Activated CD8-positive, alpha-beta memory T cell treated with anti-CD3 and anti-CD28 coated beads, Interleukin-2, amount 50 U/mL, for 1 hour (primary cell): ENCODE measurements around the gene IFITM10.
"Not testable (repeated sequence)": the region's sequence is repeated elsewhere in the genome, so short reads cannot be mapped to it uniquely, and the experiment has no call there.

ENCODE experiments used
- DNase-seq: peaks from one replicate; pipeline ENCODE4 v3.0.0-alpha.2; 2020; ENCODE audit errors: extremely low read depth

IFITM10 gene

GRCh38 chr11:1778141-1778911 lies 27.9 kb upstream of the IFITM10 start:
- no peak for DNase-seq

GRCh38 chr11:1777737-1778136 lies 27.3 kb upstream of the IFITM10 start:
- DNase-seq, result no peak

GRCh38 chr11:1776944-1777715 lies 26.7 kb upstream of the IFITM10 start:
- no peak for DNase-seq

GRCh38 chr11:1776331-1776851 lies 26.0 kb upstream of the IFITM10 start:
- no peak for DNase-seq

GRCh38 chr11:1774886-1775285 lies 24.5 kb upstream of the IFITM10 start:
- no peak for DNase-seq

- DNase-seq, result no peak
These were observed 23.7 kb upstream of the IFITM10 start for GRCh38 chr11:1773994-1774550.

GRCh38 chr11:1773131-1773993 lies 23.0 kb upstream of the IFITM10 start:
- no peak for DNase-seq

- no peak for DNase-seq
These were observed 22.1 kb upstream of the IFITM10 start for GRCh38 chr11:1772270-1773130.

GRCh38 chr11:1771700-1772099 lies 21.3 kb upstream of the IFITM10 start:
- DNase-seq, result no peak

- no peak for DNase-seq
These were observed 20.9 kb upstream of the IFITM10 start for GRCh38 chr11:1771273-1771672.

- DNase-seq, result no peak
These were observed 20.1 kb upstream of the IFITM10 start for GRCh38 chr11:1770528-1770927.

GRCh38 chr11:1770061-1770460 lies 19.7 kb upstream of the IFITM10 start:
- DNase-seq, result no peak

GRCh38 chr11:1769304-1769936 lies 19.0 kb upstream of the IFITM10 start:
- not testable (repeated sequence) for DNase-seq

- no peak for DNase-seq
These were observed 17.7 kb upstream of the IFITM10 start for GRCh38 chr11:1768141-1768469.

- DNase-seq, result no peak
These were observed 17.2 kb upstream of the IFITM10 start for GRCh38 chr11:1767399-1768140.

GRCh38 chr11:1766719-1767398 lies 16.5 kb upstream of the IFITM10 start:
- no peak for DNase-seq

- no peak for DNase-seq
These were observed 15.7 kb upstream of the IFITM10 start for GRCh38 chr11:1765871-1766718.
